ENCODE results near the gene CFAP46. TPM values are rescaled to one million over a fixed set of nuclear protein-coding genes. Genes with fewer than 3 reads are reported as not detected.

Gene CFAP46
- total and polyA plus RNA-seq, 2 of the 8 experiments (the other 6 are each of a cell fraction or from before 2014, with no cell fraction given): 2.6 to 4.8 TPM

DNA sequence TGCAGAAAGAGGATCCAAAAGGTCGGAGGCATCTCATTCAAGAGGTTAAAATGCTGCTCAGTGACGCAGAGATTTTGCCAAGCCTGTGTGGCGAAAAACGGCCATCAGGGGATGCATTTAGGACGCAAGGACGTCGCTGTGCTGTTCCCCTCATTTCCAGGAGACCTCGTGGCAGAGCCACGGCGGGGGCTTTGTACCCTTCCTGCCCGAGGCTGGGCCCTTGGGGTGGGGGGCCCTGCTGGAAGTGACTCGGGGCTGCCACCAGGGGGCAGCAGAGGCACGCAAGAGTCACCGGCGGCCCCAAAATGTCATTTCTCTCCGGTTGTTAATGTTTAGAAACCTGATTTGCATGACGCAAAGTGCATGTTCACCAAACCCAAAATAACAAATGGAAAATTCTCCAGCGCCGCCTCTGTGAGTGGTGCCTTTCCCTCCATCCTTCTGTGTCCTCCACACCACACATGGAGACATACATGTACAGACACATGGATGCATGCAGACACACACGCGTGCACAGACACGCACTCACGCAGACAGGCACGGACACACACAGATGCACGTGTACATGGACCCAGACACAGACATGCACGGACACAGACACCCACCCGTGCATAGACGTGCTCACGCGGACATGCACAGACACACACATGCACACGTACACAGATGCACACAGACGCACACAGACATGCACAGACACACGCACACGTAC lies 105.4 kb downstream of the CFAP46 start:
- DNase-seq (ENCODE audit: low read depth in 1 of 2, low spot score in 2 of 2) (peak; percentile 17 to 81), FAIRE-seq (no peak)
- ChIA-PET POLR2A (ENCODE audit: partially characterized antibody) (no interaction called here), CTCF (ENCODE audit: partially characterized antibody) (interaction anchor here (1.0 kb wide), 2 partner anchors 26 to 182 kb away, joined by 3 read pairs; no protein-coding TSS in a partner anchor)
- H3K4me2 ChIP-seq (ENCODE audit: insufficient read depth in 1 of 2, low read depth in 2 of 2, low read length in 2 of 2): no peak overlapping the region
- H3K36me3 ChIP-seq (ENCODE audit: control insufficient read depth in 2 of 4, insufficient read depth in 4 of 4, low read length in 3 of 4): no peaks in the 10 kb centered on the region
- no peak overlapping the region for H4K5ac ChIP-seq (ENCODE audit: insufficient read length, low read depth, low read length)
- H4K8ac ChIP-seq (ENCODE audit: extremely low read depth, insufficient read depth, low read length): peak overlapping the region; percentile 41; the same call in 1 of the 2 replicates
- no peaks in the 10 kb centered on the region for H3K79me1 ChIP-seq (ENCODE audit: low read depth, low read length)
- peak overlapping the region; percentile 82; the same call in 1 of the 2 replicates for H2AFZ ChIP-seq (ENCODE audit: low read length)
- no peak overlapping the region for H3K14ac ChIP-seq (ENCODE audit: insufficient read length)
- H3K23me2 ChIP-seq (ENCODE audit: low read depth, low read length): no peaks in the 10 kb centered on the region
- H2BK12ac ChIP-seq (ENCODE audit: low read depth, low read length): peak overlapping the region; percentile 11; the same call in 1 of the 2 replicates
- H2BK120ac ChIP-seq (replicated peaks; ENCODE audit: low read depth, low read length): no peak overlapping the region
- H3K4me3 ChIP-seq (ENCODE audit: extremely low read depth in 1 of 4, insufficient read depth in 2 of 4, low read depth in 3 of 4, low read length in 4 of 4): no peak overlapping the region
- peaks cover 7% of the 10 kb centered on the region in 2 experiments; a peak in 3 of 4 replicates for H3K9me3 ChIP-seq (ENCODE audit: insufficient read depth in 2 of 2, low read depth in 1 of 2, low read length in 1 of 2)
- 50% methylated on average over 31 of the region's 34 CpGs; no CpG with 5 or more reads in 1 of the 2 experiments for WGBS, 2 experiments (ENCODE audit: extremely low coverage in 1 of 2, insufficient coverage in 1 of 2, insufficient read length in 1 of 2, insufficient replicate concordance in 2 of 2, low coverage in 1 of 2, low lambda C conversion rate in 2 of 2, missing lambda C conversion rate in 1 of 2)
- no peak overlapping the region for H3K23ac ChIP-seq (ENCODE audit: insufficient read length)
- H3K27me3 ChIP-seq (replicated peaks in 1 of 4; ENCODE audit: control insufficient read depth in 3 of 4, extremely low read depth in 1 of 4, insufficient read depth in 3 of 4, low read length in 3 of 4): no peaks in the 10 kb centered on the region
- H3K4ac ChIP-seq (replicated peaks; ENCODE audit: insufficient read length, low read depth, low read length): peak overlapping the region; percentile 4
- peak overlapping the region; percentile 19; the same call in 1 of the 2 replicates for H2AK5ac ChIP-seq (ENCODE audit: low read depth, low read length)
- H3K56ac ChIP-seq (replicated peaks; ENCODE audit: insufficient read length, low read depth, low read length): no peak overlapping the region
- no peak overlapping the region for H3K27ac ChIP-seq (ENCODE audit: low read depth, low read length)
- H4K20me1 ChIP-seq (replicated peaks in 1 of 2; ENCODE audit: control insufficient read depth in 1 of 2, insufficient read depth in 2 of 2, low read length in 2 of 2): peaks cover 0 to 3% of the 10 kb centered on the region in 2 experiments
- no peak overlapping the region for H3K9ac ChIP-seq (replicated peaks in 1 of 4; ENCODE audit: extremely low read depth in 1 of 4, low read depth in 3 of 4, low read length in 3 of 4)
- peak overlapping the region; percentile 75 for H4K91ac ChIP-seq (replicated peaks; ENCODE audit: insufficient read length, low read length)
- H3K18ac ChIP-seq (ENCODE audit: extremely low read depth, low read length): no peak overlapping the region
- H2BK20ac ChIP-seq (ENCODE audit: low read length): no peak overlapping the region
- H2BK5ac ChIP-seq (ENCODE audit: low read depth, low read length): no peak overlapping the region; the same call in none of the 2 replicates
- H2BK15ac ChIP-seq (ENCODE audit: low read length): peak overlapping the region; percentile 21; the same call in 1 of the 2 replicates
- no peaks in the 10 kb centered on the region for H3K79me2 ChIP-seq (ENCODE audit: control insufficient read depth in 1 of 2, insufficient read depth in 2 of 2, low read length in 2 of 2)
- H3K4me1 ChIP-seq (replicated peaks in 1 of 4; ENCODE audit: control insufficient read depth in 3 of 4, insufficient read depth in 4 of 4, low read length in 3 of 4): peaks cover 0 to 10% (median 4%) of the 10 kb centered on the region in 4 experiments; a peak in 5 of 7 replicates
- no peak for TF ChIP-seq BACH1 (IDR thresholded peaks at IDR 0.05; ENCODE audit: low read length)
- no peak for TF ChIP-seq JUND (IDR thresholded peaks at IDR 0.05; ENCODE audit: low read length)
- no peak for TF ChIP-seq POLR2AphosphoS5 (IDR thresholded peaks at IDR 0.05; ENCODE audit: low read depth, low read length)
- peak; percentile 81 for TF ChIP-seq MAX (IDR thresholded peaks at IDR 0.05)
- peak; percentile 25; the same call in 1 of the 2 replicates for TF ChIP-seq GABPA (IDR thresholded peaks at IDR 0.05; ENCODE audit: borderline replicate concordance, insufficient read depth, low read length)
- no peak for TF ChIP-seq KDM1A (IDR thresholded peaks at IDR 0.05; ENCODE audit: borderline replicate concordance, low read length)
- peak; percentile 48; the same call in 1 of the 2 replicates for TF ChIP-seq E2F6 (IDR thresholded peaks at IDR 0.05)
- peak; percentile 74 for TF ChIP-seq EGR1 (IDR thresholded peaks at IDR 0.05; ENCODE audit: borderline replicate concordance, low read depth, low read length)
- TF ChIP-seq KDM5A (IDR thresholded peaks at IDR 0.05; ENCODE audit: low read length): no peak
- no peak for TF ChIP-seq BRCA1 (IDR thresholded peaks at IDR 0.05; ENCODE audit: low read depth, low read length)
- TF ChIP-seq SIN3A (conservative IDR thresholded peaks at IDR 0.05 in 1 of 2, IDR thresholded peaks at IDR 0.05 in 1 of 2; ENCODE audit: low read depth in 1 of 2, low read length in 2 of 2): no peak
